GM21717 (cell line): ENCODE measurements around the gene KRTAP10-3.

Experiments used
- ATAC-seq: cut with Tn5 transposase; IDR thresholded peaks from one replicate; pipeline ENCODE4 v1.9.1; 2021; ENCODE audit warnings: mild to moderate bottlenecking, moderate library complexity; ENCODE audit not compliant: unreplicated experiment

KRTAP10-3 gene

DNA sequence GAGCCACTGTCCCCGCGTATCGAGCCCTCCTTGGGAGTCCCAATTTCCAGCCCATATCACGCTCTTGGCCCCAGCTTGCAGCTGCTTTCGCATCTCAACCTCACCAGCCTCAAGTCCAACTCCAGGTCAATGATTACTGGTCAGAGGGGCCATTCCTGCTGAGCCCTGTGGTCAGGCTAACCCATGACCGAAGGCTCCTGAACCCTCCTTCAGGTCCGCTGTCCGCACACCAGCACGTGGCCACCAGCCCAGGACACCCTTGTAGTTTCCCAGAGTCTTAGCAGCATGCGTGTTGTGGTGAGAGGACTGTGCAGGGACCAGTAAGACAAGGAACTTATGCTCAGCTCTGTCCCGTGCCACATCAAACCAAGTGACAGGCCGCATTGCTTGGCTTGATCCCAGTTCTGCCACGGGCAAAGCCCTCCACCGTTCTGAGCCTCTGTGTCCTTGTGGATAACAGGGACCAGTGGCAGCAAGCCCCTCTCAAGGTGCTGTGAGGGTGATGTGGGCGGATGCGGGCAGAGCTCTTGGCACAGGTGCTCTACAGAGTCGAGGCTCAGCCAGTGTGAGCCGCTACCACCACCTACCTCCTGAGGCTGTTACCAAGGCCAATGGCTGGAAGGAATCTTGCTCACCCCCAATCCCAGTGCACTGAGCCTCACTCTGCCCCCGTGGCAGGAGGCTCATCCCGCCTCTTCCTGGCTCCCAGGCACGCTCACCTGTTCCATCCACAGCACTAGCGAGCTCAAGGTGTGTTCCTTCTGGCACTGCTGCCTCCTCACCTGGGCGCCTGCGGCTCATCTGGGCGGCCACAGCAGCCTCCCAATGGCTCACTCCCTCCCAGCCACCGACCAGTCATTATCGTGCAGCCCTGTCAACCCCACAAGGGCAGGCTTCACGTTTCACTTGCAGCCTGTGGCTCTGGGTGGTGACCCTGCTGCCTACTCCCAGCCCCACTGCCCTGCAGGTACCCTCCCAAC lies 39.0 kb downstream of the KRTAP10-3 start:
- ATAC-seq, result no peak

DNA sequence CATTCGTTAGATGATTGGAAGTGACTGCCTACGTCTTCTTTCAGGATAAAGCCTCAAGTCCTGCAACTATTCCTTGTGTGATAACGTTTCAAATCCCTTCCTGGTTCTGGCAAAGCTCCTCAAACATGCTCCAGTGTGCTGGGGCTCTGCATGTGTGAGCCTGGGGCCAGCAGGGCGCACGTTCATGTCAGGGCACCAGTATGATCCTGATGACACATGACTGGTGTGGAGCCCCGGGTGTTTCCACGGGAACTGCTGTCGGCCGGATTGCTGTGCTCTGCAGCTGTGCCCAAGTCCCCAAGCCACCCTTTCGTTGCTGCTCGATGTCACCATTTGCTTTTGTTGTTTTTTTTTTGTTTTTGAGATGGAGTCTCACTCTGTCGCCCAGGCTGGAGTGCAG lies 39.9 kb downstream of the KRTAP10-3 start:
- ATAC-seq, result no peak

DNA sequence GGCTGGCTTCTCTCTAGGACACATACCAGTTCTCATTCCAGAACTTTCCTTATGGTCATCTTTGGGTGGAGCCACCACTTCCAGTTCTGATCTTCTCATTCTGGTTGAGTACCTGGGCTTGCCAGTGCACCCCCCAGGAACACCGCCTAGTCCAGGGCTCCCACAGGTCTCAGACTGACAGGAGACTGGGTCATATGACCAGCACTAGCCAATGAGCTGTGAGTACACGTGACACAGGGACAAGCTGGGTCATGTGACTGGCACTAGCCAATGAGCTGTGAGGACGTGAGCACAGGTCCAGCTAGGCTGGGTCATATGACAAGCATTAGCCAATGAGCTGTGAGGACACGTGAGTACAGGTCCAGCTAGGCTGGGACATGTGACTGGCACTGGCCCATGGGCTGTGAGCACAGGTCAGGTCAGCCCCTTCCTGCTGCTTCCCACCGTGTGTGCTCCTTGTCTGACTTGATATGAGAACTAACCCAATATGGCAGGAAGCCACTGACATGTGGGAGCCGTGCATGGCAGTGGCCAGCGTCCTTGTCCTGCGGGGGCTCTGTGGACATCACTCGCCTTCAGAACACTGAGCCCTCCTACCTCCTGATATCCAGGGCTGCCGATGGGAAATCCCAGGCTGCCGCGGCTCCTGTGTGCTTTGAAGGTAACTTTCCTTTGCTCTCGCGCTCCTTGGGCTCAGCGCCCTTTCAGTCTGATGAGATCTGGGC lies 41.3 kb downstream of the KRTAP10-3 start:
- ATAC-seq, result no peak

DNA sequence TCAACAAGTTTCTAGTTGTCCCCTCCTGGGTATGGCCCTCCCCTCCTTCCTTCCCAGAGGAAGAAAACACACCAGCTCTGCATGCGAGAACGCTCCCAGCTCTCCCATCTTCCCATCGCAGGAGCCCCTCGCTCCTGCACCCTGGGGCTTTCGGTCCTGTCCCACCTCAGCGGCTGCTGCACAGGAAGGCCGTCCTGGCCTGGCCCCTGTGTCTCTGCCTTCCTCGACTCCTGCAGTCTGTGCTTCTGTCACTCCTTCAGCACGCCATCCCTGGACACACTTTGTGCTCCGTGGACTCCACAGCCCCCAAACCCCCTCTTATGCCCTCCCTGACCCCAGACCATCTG lies 41.8 kb downstream of the KRTAP10-3 start:
- no peak for ATAC-seq

GRCh38 chr21:44516342-44516741 lies 42.3 kb downstream of the KRTAP10-3 start:
- ATAC-seq, result no peak

GRCh38 chr21:44515359-44516165 lies 43.0 kb downstream of the KRTAP10-3 start:
- no peak for ATAC-seq

DNA sequence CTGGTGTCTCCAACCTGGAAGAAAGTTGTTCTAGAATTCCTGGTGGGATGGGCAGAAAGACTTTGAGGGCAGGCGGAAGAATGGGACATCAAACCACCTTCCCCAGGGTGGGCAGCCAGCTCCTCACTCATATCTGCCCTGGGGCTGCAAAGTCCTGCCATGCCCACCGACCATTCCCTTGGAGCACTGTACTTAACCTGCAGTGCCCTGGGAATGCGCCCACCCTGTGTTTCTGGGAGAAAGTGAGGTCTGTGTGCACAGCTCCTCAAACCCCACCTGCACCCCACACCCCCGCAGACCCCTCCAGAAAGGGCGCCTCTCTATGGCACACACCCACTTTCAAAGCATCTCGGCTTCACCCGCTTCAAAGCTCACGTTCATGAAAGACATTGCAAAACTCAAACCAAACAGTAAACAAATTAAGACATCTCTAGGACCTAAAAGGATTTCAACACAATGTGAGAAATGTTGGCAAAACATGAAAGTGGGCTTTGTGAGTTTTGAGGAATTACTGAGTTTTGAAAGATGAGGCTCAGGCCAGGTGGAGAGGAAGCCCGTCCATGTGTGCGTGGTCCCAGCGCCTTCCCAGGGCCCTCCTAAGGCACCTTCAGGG lies 43.7 kb downstream of the KRTAP10-3 start:
- no peak for ATAC-seq

- ATAC-seq, result no peak
Measured at GRCh38 chr21:44514218-44514520, 44.4 kb downstream of the KRTAP10-3 start.

DNA sequence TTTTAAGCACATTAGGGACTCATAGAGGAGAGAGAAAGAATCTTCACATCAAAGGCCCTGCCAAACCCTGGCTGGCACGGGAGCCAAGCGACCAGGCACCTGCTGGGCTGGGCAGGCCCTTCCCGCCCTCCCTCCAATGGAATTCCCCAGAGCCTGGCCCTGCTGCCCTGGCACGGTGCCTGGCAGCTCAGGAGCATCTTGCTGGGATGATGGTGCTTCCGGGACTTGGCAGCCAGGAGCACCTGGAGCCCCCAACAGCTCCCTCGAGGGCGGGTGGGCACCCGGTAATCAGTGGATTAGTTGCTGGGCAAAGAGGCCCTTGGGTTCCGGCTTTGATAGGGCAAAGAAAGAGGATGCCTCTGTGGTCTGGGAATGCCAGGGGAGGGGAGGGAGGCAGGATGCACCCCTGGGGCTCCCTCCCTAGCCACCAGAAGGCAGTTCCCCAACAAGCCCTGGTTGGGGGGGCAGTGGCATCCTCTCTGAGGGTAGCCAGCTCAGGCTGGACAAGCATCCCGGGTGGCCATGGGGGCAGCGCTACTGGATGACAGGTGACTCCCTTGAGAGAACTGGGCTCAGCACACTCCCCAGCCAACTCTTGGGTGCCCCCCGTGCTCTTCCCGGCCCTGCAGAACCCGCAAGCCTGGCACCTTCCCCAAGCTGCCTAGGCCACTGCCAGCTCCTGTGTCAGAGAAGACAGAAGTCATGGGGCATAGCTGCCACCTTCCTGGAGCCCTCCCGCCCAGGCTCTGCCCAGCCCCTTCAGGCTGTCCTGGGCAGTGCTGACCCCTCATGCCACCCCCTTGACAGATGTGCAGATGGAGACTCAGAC lies 45.0 kb downstream of the KRTAP10-3 start:
- ATAC-seq, result no peak

- no peak for ATAC-seq
Measured at GRCh38 chr21:44512496-44513388, 45.9 kb downstream of the KRTAP10-3 start.

- no peak for ATAC-seq
Measured at GRCh38 chr21:44511938-44512275, 46.7 kb downstream of the KRTAP10-3 start.

DNA sequence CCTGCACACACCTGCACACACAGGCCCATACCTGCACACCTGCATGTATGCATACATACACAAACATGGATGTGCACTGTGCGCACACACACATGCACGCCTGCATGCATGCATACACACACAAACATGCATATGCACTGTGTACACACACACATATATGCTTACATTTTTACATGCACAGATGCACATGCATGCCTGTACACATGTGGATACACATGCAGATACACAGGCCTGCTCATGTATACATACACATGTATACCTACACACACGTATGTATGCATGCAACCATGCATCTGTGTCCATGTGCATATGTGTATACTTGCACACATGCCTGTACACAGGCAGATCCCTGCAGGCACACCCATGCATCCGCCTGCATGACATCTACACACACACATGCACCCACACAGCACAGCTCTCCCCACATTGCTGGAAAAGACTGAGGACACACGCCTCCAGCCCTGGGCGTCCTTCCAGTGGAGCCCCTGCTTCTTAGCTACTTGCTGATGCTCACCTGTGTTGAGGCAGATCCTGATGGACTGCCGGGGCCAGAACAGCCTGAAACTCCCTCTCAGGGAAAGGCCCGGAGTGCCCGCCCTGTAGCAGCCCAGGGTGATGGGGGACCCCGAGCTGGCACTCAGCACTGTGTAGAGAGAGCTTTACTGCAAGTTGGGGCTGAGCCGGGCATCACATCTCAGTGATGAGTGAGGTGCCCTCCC lies 47.2 kb downstream of the KRTAP10-3 start:
- no peak for ATAC-seq

GRCh38 chr21:44510508-44511218 lies 47.9 kb downstream of the KRTAP10-3 start:
- ATAC-seq, result no peak

DNA sequence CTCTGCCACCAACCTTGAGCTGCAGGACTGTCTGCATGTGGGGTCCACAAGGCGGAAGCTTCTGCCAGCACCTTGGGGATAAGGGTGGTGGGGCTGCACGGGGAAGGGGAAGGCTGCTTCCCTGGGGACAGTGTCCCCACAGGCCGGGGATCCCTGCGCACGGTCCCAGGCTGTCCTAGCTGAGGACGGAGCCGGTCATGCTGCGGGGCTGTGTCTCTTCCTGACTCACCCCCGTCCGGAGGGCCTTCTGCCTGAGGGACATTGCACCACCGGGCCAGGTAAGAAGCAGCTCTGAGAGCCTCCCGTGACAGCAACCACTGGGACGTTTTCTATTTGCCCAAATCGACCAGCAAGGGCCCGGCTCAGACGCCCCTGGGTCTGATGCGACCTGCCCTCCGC lies 48.5 kb downstream of the KRTAP10-3 start:
- no peak for ATAC-seq

DNA sequence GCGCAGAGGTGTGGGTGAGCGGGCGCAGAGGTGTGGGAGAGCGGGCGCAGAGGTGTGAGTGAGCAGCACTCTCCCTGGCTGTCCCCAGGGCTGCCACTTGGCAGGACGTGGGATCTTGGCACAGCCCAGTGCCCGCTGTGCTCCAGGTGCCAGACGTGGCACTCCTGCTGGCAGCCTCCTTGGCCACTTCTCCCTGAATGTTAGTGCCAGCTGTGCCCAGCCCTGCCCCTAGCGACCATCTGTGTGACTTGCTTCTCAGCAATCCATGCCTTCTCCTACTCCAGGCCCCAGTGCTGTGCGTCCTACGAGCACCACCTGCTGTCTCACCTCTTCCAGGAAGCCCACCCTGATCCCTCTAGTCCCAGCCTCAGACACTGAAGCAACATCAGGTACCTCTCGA lies 49.1 kb downstream of the KRTAP10-3 start:
- no peak for ATAC-seq

- ATAC-seq, result no peak
Measured at GRCh38 chr21:44508711-44509445, 49.7 kb downstream of the KRTAP10-3 start.

- no peak for ATAC-seq
Measured at GRCh38 chr21:44508426-44508710, 50.2 kb downstream of the KRTAP10-3 start.
